ENCODE results near the gene HS3ST4.

The HS3ST4 gene

GRCh38 chr16:25691519-25692091 is at the start of gene HS3ST4:
TSS of gene HS3ST4 (plus strand) at chr16:25691959.
- DNase-seq (ENCODE audit: low read depth, low spot score) = no peak

- no peak for DNase-seq (ENCODE audit: low read depth, low spot score)
Measured at GRCh38 chr16:25643633-25644032, 48.1 kb upstream of the HS3ST4 start.

GRCh38 chr16:25656639-25657038 is 35.1 kb upstream of the HS3ST4 start:
- DNase-seq (ENCODE audit: low read depth, low spot score) = no peak

GRCh38 chr16:25676820-25677219 is 14.9 kb upstream of the HS3ST4 start:
- DNase-seq (ENCODE audit: low read depth, low spot score) = no peak

- no peak for DNase-seq (ENCODE audit: low read depth, low spot score)
Measured at GRCh38 chr16:25679511-25679910, 12.2 kb upstream of the HS3ST4 start.

GRCh38 chr16:25689137-25689836 is 2.5 kb upstream of the HS3ST4 start:
- no peak for DNase-seq (ENCODE audit: low read depth, low spot score)

- no peak for DNase-seq (ENCODE audit: low read depth, low spot score)
Measured at GRCh38 chr16:25690552-25691143, 1.1 kb upstream of the HS3ST4 start.

GRCh38 chr16:25692351-25692741 is 587 bp downstream of the HS3ST4 start:
- no peak for DNase-seq (ENCODE audit: low read depth, low spot score)

- DNase-seq (ENCODE audit: low read depth, low spot score) = no peak
Measured at GRCh38 chr16:25692742-25693508, 1.2 kb downstream of the HS3ST4 start.

- no peak for DNase-seq (ENCODE audit: low read depth, low spot score)
Measured at GRCh38 chr16:25693631-25694030, 1.9 kb downstream of the HS3ST4 start.

- no peak for DNase-seq (ENCODE audit: low read depth, low spot score)
Measured at GRCh38 chr16:25699069-25699468, 7.3 kb downstream of the HS3ST4 start.

GRCh38 chr16:25700547-25700946 is 8.8 kb downstream of the HS3ST4 start:
- DNase-seq (ENCODE audit: low read depth, low spot score) = no peak

- DNase-seq (ENCODE audit: low read depth, low spot score) = no peak
Measured at GRCh38 chr16:25707553-25707952, 15.8 kb downstream of the HS3ST4 start.

GRCh38 chr16:25707982-25708583 is 16.3 kb downstream of the HS3ST4 start:
- DNase-seq (ENCODE audit: low read depth, low spot score) = no peak

- DNase-seq (ENCODE audit: low read depth, low spot score) = no peak
Measured at GRCh38 chr16:25709213-25709612, 17.5 kb downstream of the HS3ST4 start.

- no peak for DNase-seq (ENCODE audit: low read depth, low spot score)
Measured at GRCh38 chr16:25713785-25714570, 22.2 kb downstream of the HS3ST4 start.

- no peak for DNase-seq (ENCODE audit: low read depth, low spot score)
Measured at GRCh38 chr16:25716186-25716585, 24.4 kb downstream of the HS3ST4 start.

GRCh38 chr16:25721439-25721838 is 29.7 kb downstream of the HS3ST4 start:
- no peak for DNase-seq (ENCODE audit: low read depth, low spot score)

- DNase-seq (ENCODE audit: low read depth, low spot score) = no peak
Measured at GRCh38 chr16:25726430-25727098, 34.8 kb downstream of the HS3ST4 start.

- DNase-seq (ENCODE audit: low read depth, low spot score) = no peak
Measured at GRCh38 chr16:25729188-25729915, 37.6 kb downstream of the HS3ST4 start.

All from smooth muscle cell of the brain vasculature (primary cell).